GM12873 (cell line): ENCODE results near the gene KLHL26.

Experiments
- CTCF ChIP-seq: IDR thresholded peaks from 2 replicates; pipeline ENCODE4 v1.5.1; 2012; ENCODE audit warnings: low read depth, mild to moderate bottlenecking, moderate library complexity, low read length, control low read depth; ENCODE audit not compliant: insufficient read depth; ENCODE audit errors: missing control alignments

The KLHL26 gene

GRCh38 chr19:18605196-18605545, 31.7 kb upstream of the KLHL26 start:
- no peak for TF ChIP-seq CTCF

GRCh38 chr19:18605546-18606280, 31.1 kb upstream of the KLHL26 start:
- TF ChIP-seq CTCF = no peak

DNA sequence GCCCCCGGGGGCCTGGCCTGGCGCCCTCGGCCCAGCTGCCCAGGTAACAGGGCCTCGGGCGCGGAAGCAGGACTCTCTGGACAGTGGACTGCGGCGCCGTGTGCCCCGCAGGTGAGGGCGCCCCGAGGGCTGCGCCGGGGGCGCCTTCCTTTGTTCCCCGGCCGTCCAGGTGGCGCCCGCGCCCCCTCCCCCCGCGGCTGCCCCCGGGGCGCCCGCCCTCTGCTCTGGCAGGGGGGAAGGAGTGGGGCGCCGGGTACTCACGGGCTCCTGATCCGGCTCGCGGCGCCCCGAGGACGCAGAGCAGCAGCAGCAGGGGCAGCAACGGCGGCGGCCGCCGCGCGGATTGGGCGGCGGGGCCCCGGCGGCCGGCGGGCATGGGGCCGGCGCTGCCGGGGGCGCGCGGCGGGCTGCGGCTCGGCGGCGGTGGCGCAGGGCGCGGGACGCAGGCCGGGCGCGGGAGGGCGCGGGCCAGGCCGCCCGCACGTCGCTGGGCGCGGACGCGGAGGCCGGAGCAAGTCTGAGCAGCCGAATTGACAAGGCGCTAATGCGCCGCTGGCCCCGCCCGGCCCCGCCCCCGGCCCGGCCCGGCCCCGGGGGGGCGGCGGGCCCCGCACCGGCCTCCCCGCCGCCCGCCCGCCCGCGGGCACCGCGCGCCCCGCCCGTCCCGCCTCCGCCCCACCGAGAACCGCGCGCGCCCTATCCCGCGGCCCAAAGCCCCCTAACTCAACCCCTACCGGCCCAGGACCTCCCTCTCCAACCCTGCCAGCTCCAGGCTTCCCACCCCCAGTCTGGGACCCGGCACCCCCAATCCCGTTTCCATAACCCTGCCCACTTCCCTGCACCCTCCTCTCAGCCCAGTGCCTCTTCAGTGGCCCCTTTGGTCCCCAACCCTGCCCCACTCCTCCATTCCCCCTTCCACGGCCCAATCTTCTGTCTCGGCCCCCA, 30.3 kb upstream of the KLHL26 start, which contains the start of gene CRLF1:
CRLF1 (minus strand) TSS at position 519 of the 945 bp plus-strand sequence; CDS start at position 376, 143 bp downstream.
- TF ChIP-seq CTCF = no peak

DNA sequence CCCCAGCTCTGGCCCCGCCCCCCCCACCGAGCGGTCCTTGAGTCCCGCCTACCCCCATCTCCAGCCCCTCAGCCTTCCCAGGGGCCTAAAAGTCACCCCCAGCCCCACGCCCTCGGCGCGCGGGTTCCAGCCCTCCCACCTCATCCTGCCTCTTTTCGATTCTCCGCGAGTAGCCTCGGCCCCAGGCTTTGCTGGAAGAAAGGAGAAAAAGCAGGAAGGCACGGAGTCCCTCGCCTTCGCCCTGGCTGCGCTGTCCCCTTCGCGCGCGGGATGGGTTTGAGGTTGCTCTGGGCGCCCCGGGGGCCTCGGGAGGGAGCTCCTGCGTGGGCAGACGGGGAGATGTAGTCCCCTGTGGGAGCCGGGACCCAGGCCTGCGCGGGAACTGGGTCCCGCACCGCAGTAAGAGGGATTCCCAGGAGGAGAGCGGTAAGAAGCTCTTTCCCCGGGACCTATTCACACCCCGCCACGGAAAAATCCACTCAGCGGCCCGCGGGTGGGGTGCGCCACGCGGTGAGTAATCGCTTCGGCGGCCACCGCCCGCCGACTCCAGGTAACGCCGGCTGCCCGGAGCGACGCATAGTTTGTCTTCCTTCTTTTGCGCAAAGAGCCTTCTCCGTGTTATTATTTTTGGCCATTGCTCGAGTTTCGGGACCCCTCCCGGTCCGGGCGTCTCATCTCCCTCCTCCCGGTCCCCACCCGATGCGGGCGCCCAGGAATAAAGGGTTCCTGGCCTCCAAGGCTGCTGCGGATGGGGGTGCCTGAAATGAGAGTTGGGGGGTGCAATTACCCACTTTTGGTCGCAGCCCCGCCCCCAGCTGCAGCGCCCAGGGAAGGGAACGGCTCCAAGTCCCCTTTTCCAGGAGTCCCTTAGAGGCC, 29.4 kb upstream of the KLHL26 start:
- TF ChIP-seq CTCF = no peak

DNA sequence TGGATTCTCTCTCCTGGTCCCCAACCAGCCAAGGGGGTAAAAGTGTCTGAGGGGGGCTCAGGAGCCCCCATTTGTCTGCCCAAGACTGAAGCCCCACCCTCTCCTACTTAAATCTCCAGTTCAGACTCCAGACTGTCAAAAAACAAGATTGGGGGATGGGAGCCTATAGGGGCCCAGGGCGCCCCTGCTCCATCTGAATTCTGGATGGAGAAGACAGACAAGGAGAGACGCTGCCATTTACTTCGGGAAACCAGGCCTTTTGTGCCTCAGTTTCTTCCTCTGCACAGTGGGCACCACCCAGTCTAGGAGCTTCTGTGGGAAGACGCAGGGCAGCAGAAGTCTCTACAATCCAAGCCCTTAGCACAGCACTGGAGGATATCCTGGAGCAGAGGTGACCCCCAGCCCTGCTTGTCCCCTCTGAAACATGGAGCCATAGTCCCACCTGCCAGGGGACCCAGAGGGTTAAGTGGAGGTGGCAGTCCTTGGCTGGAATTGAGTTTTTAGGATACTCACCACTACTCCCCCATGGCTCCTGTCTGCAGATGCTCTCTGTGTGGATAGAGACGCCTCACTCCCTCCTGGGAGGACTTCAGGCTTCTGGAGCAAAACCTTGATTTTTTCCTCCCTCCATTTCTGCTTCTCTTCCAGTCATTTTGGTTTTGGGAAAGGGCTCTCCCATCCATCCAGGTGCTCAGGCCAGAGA, 28.6 kb upstream of the KLHL26 start:
- TF ChIP-seq CTCF = no peak

GRCh38 chr19:18608805-18609716, 27.8 kb upstream of the KLHL26 start:
- no peak for TF ChIP-seq CTCF
